Liver (tissue), 3 donors: ENCODE measurements around the gene ACCSL.

ENCODE experiments used
- EGR1 ChIP-seq, 2 donors: IDR thresholded peaks; 2 replicates each; pipeline ENCODE4 v1.6.1; 2016 to 2018; ENCODE audit warnings: antibody characterized with exemption in 2 of 2, low read depth in 2 of 2
- FOXA1 ChIP-seq: IDR thresholded peaks from 2 replicates; pipeline ENCODE4 v1.6.1; 2016; ENCODE audit warnings: antibody characterized with exemption
- FOXA2 ChIP-seq: IDR thresholded peaks from 2 replicates; pipeline ENCODE4 v1.6.1; 2016; ENCODE audit warnings: antibody characterized with exemption
- GABPA ChIP-seq, 2 donors: IDR thresholded peaks in 1 of 2; conservative IDR thresholded peaks in 1 of 2; 2 replicates each; pipeline ENCODE4 v1.6.1; 2016; ENCODE audit warnings: antibody characterized with exemption in 2 of 2, mild to moderate bottlenecking in 1 of 2, moderate library complexity in 1 of 2
- JUND ChIP-seq, 2 donors: IDR thresholded peaks; 2 replicates each; pipeline ENCODE4 v1.6.1; 2016; ENCODE audit warnings: antibody characterized with exemption in 2 of 2
- MAX ChIP-seq: IDR thresholded peaks from 2 replicates; pipeline ENCODE4 v1.6.1; 2016; ENCODE audit warnings: antibody characterized with exemption
- NR2F2 ChIP-seq: IDR thresholded peaks from 2 replicates; pipeline ENCODE4 v1.6.1; 2016; ENCODE audit warnings: antibody characterized with exemption
- RAD21 ChIP-seq, 2 donors: IDR thresholded peaks; 2 replicates each; pipeline ENCODE4 v1.6.1; 2016; ENCODE audit warnings: antibody characterized with exemption in 2 of 2, mild to moderate bottlenecking in 2 of 2
- REST ChIP-seq: IDR thresholded peaks from 2 replicates; pipeline ENCODE4 v1.6.1; 2016; ENCODE audit warnings: antibody characterized with exemption, mild to moderate bottlenecking
- RXRA ChIP-seq, 2 donors: IDR thresholded peaks; 2 replicates each; pipeline ENCODE4 v1.6.1; 2017 to 2018; ENCODE audit warnings: antibody characterized with exemption in 2 of 2, mild to moderate bottlenecking in 1 of 2
- TAF1 ChIP-seq: conservative IDR thresholded peaks from 2 replicates; pipeline ENCODE4 v1.6.1; 2016; ENCODE audit warnings: antibody characterized with exemption, mild to moderate bottlenecking
- YY1 ChIP-seq: IDR thresholded peaks from 2 replicates; pipeline ENCODE4 v1.6.1; 2016; ENCODE audit warnings: antibody characterized with exemption, mild to moderate bottlenecking
- TF ChIP-seq, protein P1 (sequence below): fragments of 150-350 bp; IDR thresholded peaks from 2 replicates; pipeline ENCODE4 v1.5.1; 2017; ENCODE audit warnings: improper control_type of control experiment, low read depth, low read length; ENCODE audit not compliant: missing input control
- donor health status: healthy.
- donor health status: healthy.

DNA sequence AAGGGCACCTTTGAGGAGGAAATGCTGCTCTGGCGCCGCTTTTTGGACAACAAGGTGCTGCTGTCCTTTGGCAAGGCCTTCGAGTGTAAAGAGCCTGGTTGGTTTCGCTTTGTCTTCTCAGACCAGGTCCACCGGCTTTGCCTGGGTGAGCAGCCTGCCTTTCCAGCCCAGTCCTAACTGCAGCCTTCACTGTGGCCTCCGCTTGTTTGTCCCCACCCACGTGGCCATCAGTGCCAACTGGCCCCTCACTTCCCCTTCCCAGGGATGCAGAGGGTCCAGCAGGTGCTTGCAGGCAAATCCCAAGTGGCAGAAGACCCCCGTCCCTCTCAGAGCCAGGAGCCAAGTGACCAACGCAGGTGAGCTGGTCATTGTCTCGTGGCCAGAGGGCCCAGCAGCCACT, 35.7 kb downstream of the ACCSL start:
- TF ChIP-seq, protein P1, sequence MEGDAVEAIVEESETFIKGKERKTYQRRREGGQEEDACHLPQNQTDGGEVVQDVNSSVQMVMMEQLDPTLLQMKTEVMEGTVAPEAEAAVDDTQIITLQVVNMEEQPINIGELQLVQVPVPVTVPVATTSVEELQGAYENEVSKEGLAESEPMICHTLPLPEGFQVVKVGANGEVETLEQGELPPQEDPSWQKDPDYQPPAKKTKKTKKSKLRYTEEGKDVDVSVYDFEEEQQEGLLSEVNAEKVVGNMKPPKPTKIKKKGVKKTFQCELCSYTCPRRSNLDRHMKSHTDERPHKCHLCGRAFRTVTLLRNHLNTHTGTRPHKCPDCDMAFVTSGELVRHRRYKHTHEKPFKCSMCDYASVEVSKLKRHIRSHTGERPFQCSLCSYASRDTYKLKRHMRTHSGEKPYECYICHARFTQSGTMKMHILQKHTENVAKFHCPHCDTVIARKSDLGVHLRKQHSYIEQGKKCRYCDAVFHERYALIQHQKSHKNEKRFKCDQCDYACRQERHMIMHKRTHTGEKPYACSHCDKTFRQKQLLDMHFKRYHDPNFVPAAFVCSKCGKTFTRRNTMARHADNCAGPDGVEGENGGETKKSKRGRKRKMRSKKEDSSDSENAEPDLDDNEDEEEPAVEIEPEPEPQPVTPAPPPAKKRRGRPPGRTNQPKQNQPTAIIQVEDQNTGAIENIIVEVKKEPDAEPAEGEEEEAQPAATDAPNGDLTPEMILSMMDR = no peak
- no peak for TF ChIP-seq EGR1 (IDR thresholded peaks at IDR 0.05; ENCODE audit: low read depth in 2 of 2)
- TF ChIP-seq RAD21 (IDR thresholded peaks at IDR 0.05) = no peak
- TF ChIP-seq TAF1 = no peak
- no peak for TF ChIP-seq REST
- no peak for TF ChIP-seq RXRA (IDR thresholded peaks at IDR 0.05)
- no peak for TF ChIP-seq JUND (IDR thresholded peaks at IDR 0.05)
- TF ChIP-seq FOXA1 = no peak
- TF ChIP-seq YY1 = no peak
- TF ChIP-seq MAX = no peak
- no peak for TF ChIP-seq GABPA (IDR thresholded peaks at IDR 0.05 in 1 of 2, conservative IDR thresholded peaks at IDR 0.05 in 1 of 2)
- TF ChIP-seq FOXA2 = no peak
- no peak for TF ChIP-seq NR2F2
